Measurements from ENCODE around the gene NKTR.

Gene NKTR

DNA sequence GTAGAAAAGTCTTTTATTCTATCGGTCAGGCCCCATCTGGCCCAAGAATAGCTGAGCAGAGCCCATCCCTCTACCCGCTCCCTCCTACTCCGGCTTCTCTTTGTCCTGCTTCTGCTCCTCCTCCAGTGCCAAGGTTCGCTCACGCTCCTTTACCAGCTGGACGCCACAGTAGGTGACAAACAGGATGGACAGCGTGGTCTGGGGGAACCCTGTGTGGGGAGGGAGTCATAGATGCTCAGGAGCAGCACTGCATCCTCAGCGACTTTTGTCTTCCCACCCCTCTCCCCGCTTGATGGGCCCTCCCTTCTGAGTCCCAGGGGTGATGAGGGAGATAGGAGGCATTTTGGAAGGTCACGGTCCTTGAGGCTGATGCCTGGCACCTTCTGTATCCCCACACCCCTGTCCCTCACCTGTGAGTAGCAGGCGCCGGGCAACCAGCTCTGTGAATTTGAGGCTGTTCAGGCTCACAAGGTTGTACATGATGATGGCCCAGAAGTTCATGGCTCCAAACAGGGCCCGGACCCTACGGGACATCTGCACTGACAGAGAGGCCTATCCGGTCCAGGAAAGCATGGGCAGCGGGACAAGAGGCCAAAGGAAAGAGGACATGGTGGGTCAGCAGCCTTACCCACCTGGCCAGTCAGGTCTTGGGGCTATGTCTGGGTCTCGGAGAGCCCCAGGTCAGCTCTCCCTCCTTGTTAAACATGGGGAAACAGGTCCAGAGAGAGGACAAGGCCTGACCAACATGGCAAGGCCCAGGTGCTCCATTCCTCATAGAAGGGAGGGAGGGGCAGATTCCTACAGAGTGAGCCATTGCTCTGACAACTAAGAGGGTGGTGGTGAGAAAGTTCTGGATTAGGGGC lies 92.4 kb downstream of the NKTR start:
- no peak overlapping the region for H3K4me2 ChIP-seq
- H3K27ac ChIP-seq: no peak overlapping the region
- no peaks in the 10 kb centered on the region for H3K4me1 ChIP-seq (ENCODE audit: low read depth, poor library complexity, severe bottlenecking)
- no peaks in the 10 kb centered on the region for H3K27me3 ChIP-seq (ENCODE audit: insufficient read depth, low read depth)
- H3K4me3 ChIP-seq (IDR thresholded peaks at IDR 0.05; ENCODE audit: insufficient read depth, low read depth, low read length): no peak overlapping the region
- H4K20me1 ChIP-seq (ENCODE audit: insufficient read depth): no peaks in the 10 kb centered on the region
- no peak overlapping the region for H2AFZ ChIP-seq (ENCODE audit: low read depth)
- no peaks in the 10 kb centered on the region for H3K36me3 ChIP-seq (ENCODE audit: insufficient read depth)
- TF ChIP-seq, protein P1, sequence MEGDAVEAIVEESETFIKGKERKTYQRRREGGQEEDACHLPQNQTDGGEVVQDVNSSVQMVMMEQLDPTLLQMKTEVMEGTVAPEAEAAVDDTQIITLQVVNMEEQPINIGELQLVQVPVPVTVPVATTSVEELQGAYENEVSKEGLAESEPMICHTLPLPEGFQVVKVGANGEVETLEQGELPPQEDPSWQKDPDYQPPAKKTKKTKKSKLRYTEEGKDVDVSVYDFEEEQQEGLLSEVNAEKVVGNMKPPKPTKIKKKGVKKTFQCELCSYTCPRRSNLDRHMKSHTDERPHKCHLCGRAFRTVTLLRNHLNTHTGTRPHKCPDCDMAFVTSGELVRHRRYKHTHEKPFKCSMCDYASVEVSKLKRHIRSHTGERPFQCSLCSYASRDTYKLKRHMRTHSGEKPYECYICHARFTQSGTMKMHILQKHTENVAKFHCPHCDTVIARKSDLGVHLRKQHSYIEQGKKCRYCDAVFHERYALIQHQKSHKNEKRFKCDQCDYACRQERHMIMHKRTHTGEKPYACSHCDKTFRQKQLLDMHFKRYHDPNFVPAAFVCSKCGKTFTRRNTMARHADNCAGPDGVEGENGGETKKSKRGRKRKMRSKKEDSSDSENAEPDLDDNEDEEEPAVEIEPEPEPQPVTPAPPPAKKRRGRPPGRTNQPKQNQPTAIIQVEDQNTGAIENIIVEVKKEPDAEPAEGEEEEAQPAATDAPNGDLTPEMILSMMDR (conservative IDR thresholded peaks at IDR 0.05; ENCODE audit: low read depth, low read length): no peak
- no peaks in the 10 kb centered on the region for H3K79me2 ChIP-seq (ENCODE audit: insufficient read depth, low read depth)
- no peak overlapping the region for H3K9ac ChIP-seq

DNA sequence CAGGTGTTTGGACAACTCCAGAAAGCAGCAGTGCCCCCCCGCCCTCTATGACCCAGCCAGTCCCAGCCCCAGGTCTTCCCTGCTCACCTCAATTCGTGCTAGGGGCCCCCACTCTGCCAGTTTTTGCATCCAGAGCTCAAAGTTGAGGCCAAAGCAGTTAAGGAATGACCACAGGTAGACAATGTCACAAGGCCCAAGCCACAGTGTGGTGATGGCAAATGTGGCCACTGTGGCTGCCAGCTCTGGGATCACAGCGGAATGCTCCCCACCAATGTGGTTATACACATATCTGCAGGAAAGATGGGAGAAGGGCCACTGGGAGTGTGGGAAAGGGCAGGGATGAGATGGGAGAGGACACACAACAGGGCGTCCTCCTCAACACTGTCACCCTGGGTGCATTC lies 93.0 kb downstream of the NKTR start:
- Histone ChIP-seq H3K4me2 (no peak overlapping the region), H2AFZ (ENCODE audit: low read depth) (no peak overlapping the region), H3K4me1 (ENCODE audit: low read depth, poor library complexity, severe bottlenecking) (peaks cover 5% of the 10 kb centered on the region), H3K4me3 (IDR thresholded peaks at IDR 0.05; ENCODE audit: insufficient read depth, low read depth, low read length) (no peak overlapping the region), H3K27ac (no peak overlapping the region), H3K9ac (no peak overlapping the region), H4K20me1 (ENCODE audit: insufficient read depth) (no peaks in the 10 kb centered on the region), H3K36me3 (ENCODE audit: insufficient read depth) (no peaks in the 10 kb centered on the region), H3K27me3 (ENCODE audit: insufficient read depth, low read depth) (no peaks in the 10 kb centered on the region), H3K79me2 (ENCODE audit: insufficient read depth, low read depth) (no peaks in the 10 kb centered on the region)
- TF ChIP-seq, protein P1 (conservative IDR thresholded peaks at IDR 0.05; ENCODE audit: low read depth, low read length): no peak

DNA sequence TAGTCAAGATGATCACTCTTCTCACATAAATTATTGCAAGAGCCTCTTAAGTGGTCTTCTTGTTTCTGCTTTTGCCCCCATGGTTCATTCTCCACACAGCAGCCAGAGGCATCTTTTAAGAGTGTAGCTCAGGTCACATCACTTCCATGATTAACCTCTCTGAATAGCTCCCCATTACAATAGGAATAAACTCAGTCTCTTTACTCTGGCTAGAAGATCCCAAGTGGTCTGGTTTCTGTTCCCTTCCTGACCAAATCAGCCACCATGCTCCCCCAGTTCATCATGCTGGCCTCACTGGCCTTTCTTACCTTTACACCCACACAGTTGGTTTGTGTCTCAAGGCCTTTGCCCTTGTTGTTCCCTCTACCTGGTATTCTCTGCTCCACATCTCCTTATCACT lies 93.9 kb downstream of the NKTR start:
- no peaks in the 10 kb centered on the region for H3K27me3 ChIP-seq (ENCODE audit: insufficient read depth, low read depth)
- H3K4me2 ChIP-seq: no peak overlapping the region
- H3K36me3 ChIP-seq (ENCODE audit: insufficient read depth): no peaks in the 10 kb centered on the region
- TF ChIP-seq, protein P1 (conservative IDR thresholded peaks at IDR 0.05; ENCODE audit: low read depth, low read length): no peak
- no peak overlapping the region for H3K4me3 ChIP-seq (IDR thresholded peaks at IDR 0.05; ENCODE audit: insufficient read depth, low read depth, low read length)
- no peaks in the 10 kb centered on the region for H4K20me1 ChIP-seq (ENCODE audit: insufficient read depth)
- peaks cover 13% of the 10 kb centered on the region for H3K4me1 ChIP-seq (ENCODE audit: low read depth, poor library complexity, severe bottlenecking)
- H2AFZ ChIP-seq (ENCODE audit: low read depth): no peak overlapping the region
- no peaks in the 10 kb centered on the region for H3K79me2 ChIP-seq (ENCODE audit: insufficient read depth, low read depth)
- no peak overlapping the region for H3K27ac ChIP-seq
- H3K9ac ChIP-seq: no peak overlapping the region

DNA sequence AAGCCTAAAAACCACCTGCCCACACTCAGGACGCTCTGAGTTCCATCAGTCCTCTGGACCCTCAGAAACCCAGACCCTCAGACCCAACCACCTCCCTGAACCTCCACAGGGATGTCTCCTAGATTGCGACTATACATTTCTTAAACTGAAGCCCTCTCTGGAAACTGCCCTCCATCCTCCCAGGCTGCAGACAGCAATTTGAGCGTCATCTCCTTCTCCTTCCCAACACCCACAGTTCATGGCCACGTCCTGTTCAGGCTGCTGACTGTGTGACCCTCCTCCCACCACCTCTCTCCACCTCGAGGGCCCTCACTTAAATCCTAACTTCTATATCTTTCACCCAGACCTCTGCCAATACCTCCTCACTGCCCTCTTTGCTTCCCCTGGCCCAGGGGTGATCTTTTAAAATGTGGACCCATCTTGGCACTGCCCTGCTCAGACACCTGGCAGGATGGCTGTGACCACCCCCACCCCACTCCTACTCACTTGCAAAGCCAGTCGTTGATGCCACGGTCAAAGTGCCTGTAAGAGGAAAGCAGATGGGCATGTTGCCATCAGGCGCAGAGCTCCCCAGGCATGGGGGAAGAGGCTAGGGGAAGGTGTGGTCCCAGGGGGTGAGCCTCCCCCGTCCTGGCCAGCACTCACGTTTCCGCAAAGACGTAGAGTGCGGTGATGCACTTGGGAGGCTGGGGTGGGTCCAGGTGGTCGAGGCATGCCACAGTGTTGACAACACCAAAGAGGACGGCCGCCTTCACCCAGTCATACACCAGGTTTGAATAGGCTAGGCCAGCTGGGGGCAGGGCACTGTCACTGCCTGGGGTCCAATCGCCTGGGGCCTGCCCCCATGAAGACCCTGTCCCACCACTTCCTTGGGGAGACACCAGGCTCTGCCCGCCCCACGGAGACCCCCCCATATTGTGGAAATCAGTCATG lies 96.1 kb downstream of the NKTR start:
- H3K79me2 ChIP-seq (ENCODE audit: insufficient read depth, low read depth): no peaks in the 10 kb centered on the region
- no peaks in the 10 kb centered on the region for H3K36me3 ChIP-seq (ENCODE audit: insufficient read depth)
- H3K4me1 ChIP-seq (ENCODE audit: low read depth, poor library complexity, severe bottlenecking): peaks cover 18% of the 10 kb centered on the region
- H4K20me1 ChIP-seq (ENCODE audit: insufficient read depth): no peaks in the 10 kb centered on the region
- no peak overlapping the region for H2AFZ ChIP-seq (ENCODE audit: low read depth)
- no peak overlapping the region for H3K9ac ChIP-seq
- H3K27me3 ChIP-seq (ENCODE audit: insufficient read depth, low read depth): no peaks in the 10 kb centered on the region
- H3K4me2 ChIP-seq: no peak overlapping the region
- H3K4me3 ChIP-seq (IDR thresholded peaks at IDR 0.05; ENCODE audit: insufficient read depth, low read depth, low read length): no peak overlapping the region
- no peak overlapping the region for H3K27ac ChIP-seq
- TF ChIP-seq, protein P1 (conservative IDR thresholded peaks at IDR 0.05; ENCODE audit: low read depth, low read length): no peak
